HepG2 (cell line): ENCODE data around the gene TKTL2. TPM values are rescaled to one million over a fixed set of nuclear protein-coding genes. Genes with fewer than 3 reads are reported as not detected.
A peak's percentile ranks its signal among the peaks of the same experiment; 100 is the strongest.

Experiments
- CAMTA2 ChIP-seq: sonication (generic); formaldehyde crosslinking; IDR thresholded peaks from 2 replicates; pipeline ENCODE4 v1.4.0; 2020; ENCODE audit warnings: mild to moderate bottlenecking, missing genetic modification reagents, borderline replicate concordance
- CBX1 ChIP-seq: IDR thresholded peaks from one replicate; pipeline ENCODE4 v1.6.1; 2016; ENCODE audit warnings: antibody characterized with exemption, low read depth
- HOXD1 ChIP-seq: sonication (generic); formaldehyde crosslinking; IDR thresholded peaks from 2 replicates; pipeline ENCODE4 v1.5.0; 2020; ENCODE audit warnings: missing genetic modification reagents
- ISL2 ChIP-seq: sonication (generic); formaldehyde crosslinking; IDR thresholded peaks from 2 replicates; pipeline ENCODE4 v1.5.0; 2020; ENCODE audit warnings: missing genetic modification reagents
- KDM2A ChIP-seq: sonication (generic); formaldehyde crosslinking; IDR thresholded peaks from 2 replicates; pipeline ENCODE4 v1.4.0; 2020; ENCODE audit warnings: low read depth, missing genetic modification reagents, borderline replicate concordance
- RAD21 ChIP-seq: fragments of 450-650 bp; formaldehyde crosslinking; IDR thresholded peaks from 2 replicates; pipeline ENCODE4 v1.5.0; 2020; ENCODE audit warnings: mild to moderate bottlenecking
- RAD51 ChIP-seq: fragments of 450-650 bp; IDR thresholded peaks from 2 replicates; pipeline ENCODE4 v1.6.1; 2016; ENCODE audit warnings: borderline replicate concordance
- SPEN ChIP-seq: sonication (generic); formaldehyde crosslinking; IDR thresholded peaks from 2 replicates; pipeline ENCODE4 v1.5.1; 2020; ENCODE audit warnings: low read depth, mild to moderate bottlenecking, missing genetic modification reagents
- WIZ ChIP-seq: sonication (generic); formaldehyde crosslinking; IDR thresholded peaks from 2 replicates; pipeline ENCODE4 v1.5.1; 2020; ENCODE audit warnings: mild to moderate bottlenecking, missing genetic modification reagents
- ZFY ChIP-seq: sonication (generic); formaldehyde crosslinking; IDR thresholded peaks from 2 replicates; pipeline ENCODE4 v1.4.0; 2020; ENCODE audit warnings: missing genetic modification reagents
- ZNF558 ChIP-seq: sonication (generic); formaldehyde crosslinking; IDR thresholded peaks from 2 replicates; pipeline ENCODE4 v1.9.0; 2022; ENCODE audit warnings: mild to moderate bottlenecking, missing genetic modification reagents, borderline replicate concordance
- ZNF563 ChIP-seq: sonication (generic); formaldehyde crosslinking; IDR thresholded peaks from 2 replicates; pipeline ENCODE4 v1.8.0; 2022; ENCODE audit warnings: mild to moderate bottlenecking, moderate library complexity, missing genetic modification reagents
- ZNF709 ChIP-seq: sonication (generic); formaldehyde crosslinking; IDR thresholded peaks from 2 replicates; pipeline ENCODE4 v1.5.0; 2020; ENCODE audit warnings: mild to moderate bottlenecking, missing genetic modification reagents
- polyA plus RNA-seq, 8 experiments: library from polyadenylated mRNA; depleted of rRNA in 3 of 8; stranded (reverse) in 7 of 8; unstranded in 1 of 8; fragments of >200 nt; fragmentation: Illumina TruSeq in 4 of 8; extraction: Trizol in 4 of 8; gene quantifications; 2 replicates each; pipeline versions ENCODE4 v1.2.1 to v1.2.3, GENCODE V29; 2011 to 2016; ENCODE audit warnings: low read depth in 4 of 8, missing spikeins in 1 of 8, mixed read lengths in 1 of 8; ENCODE audit not compliant: insufficient read depth in 1 of 8
- total RNA-seq, 5 experiments: library from RNA; depleted of rRNA; stranded (reverse); fragments of >200 nt; fragmentation: Illumina TruSeq; extraction: Trizol; gene quantifications; 2 replicates each; pipeline ENCODE4 v1.2.3, GENCODE V29; 2016; ENCODE audit warnings: low read depth in 1 of 5
- TF ChIP-seq, protein P1 (sequence below): fragments of 450-650 bp; IDR thresholded peaks from 2 replicates; pipeline ENCODE4 v1.6.1; 2017; ENCODE audit warnings: mild to moderate bottlenecking
- TF ChIP-seq, protein P2 (sequence below): sonication (generic); formaldehyde crosslinking; conservative IDR thresholded peaks from 2 replicates; pipeline ENCODE4 v1.4.0; 2020; ENCODE audit warnings: missing genetic modification reagents
- TF ChIP-seq, protein P3 (sequence below), 2 experiments: IDR thresholded peaks; 2 replicates each; pipeline ENCODE4 v1.6.1; 2011 to 2012; ENCODE audit warnings: low read length in 2 of 2, borderline replicate concordance in 1 of 2, low read depth in 1 of 2, mild to moderate bottlenecking in 1 of 2, moderate library complexity in 1 of 2
- TF ChIP-seq, protein P4 (sequence below): sonication (generic); formaldehyde crosslinking; IDR thresholded peaks from 2 replicates; pipeline ENCODE4 v1.8.0; 2022; ENCODE audit warnings: mild to moderate bottlenecking, missing genetic modification reagents, moderate library complexity

TKTL2 gene
- total and polyA plus RNA-seq, 2 of the 13 experiments (the other 11 are each of a cell fraction or from before 2014, with no cell fraction given), result not detected

DNA sequence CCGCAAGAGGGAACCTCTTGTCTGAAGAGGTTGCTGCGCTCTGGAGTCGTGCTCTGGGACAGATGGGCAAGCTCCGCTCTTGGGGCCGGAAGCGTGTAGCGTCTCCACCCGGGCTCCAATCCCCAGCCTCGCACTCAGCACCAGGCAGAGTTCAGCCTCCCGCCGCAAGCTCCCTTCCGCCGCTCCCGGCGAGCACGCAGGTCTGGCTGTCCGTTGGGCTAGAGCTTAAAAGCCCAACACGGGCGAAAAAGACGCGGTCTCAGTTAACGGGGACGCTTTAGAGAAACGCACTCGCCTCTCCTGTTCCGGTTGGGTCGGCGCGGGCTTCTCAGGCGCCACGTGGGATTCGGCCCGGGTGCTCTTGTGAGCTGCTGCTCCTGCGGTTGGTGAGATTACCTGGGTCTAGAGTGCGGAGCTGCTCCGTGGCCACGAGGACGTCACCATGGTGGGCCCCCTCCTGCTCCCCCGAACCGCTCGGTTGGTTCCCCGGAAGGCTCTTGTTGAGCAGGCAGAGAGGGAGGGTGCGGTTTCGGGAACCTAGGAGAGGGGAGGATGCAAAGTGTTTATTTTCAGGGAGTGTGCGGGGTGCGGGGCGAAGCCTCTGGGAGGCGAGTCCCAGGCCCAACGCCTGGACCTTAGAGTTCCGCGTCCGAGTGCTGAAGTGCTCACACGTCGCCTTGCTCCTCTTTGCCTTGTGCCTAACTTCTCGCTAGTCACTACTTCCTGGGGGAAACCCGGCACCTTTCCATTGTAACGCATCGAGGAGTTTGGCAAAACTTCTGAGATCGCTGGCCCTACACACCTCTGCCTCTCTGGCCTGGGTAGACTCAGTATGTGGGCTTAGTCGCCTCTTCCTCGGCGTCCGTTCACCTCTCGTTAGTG lies 21.0 kb upstream of the TKTL2 start, which contains the start of gene TMA16 (continued):
- TF ChIP-seq, protein P1, sequence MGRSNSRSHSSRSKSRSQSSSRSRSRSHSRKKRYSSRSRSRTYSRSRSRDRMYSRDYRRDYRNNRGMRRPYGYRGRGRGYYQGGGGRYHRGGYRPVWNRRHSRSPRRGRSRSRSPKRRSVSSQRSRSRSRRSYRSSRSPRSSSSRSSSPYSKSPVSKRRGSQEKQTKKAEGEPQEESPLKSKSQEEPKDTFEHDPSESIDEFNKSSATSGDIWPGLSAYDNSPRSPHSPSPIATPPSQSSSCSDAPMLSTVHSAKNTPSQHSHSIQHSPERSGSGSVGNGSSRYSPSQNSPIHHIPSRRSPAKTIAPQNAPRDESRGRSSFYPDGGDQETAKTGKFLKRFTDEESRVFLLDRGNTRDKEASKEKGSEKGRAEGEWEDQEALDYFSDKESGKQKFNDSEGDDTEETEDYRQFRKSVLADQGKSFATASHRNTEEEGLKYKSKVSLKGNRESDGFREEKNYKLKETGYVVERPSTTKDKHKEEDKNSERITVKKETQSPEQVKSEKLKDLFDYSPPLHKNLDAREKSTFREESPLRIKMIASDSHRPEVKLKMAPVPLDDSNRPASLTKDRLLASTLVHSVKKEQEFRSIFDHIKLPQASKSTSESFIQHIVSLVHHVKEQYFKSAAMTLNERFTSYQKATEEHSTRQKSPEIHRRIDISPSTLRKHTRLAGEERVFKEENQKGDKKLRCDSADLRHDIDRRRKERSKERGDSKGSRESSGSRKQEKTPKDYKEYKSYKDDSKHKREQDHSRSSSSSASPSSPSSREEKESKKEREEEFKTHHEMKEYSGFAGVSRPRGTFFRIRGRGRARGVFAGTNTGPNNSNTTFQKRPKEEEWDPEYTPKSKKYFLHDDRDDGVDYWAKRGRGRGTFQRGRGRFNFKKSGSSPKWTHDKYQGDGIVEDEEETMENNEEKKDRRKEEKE, result no peak
- TF ChIP-seq, protein P2, sequence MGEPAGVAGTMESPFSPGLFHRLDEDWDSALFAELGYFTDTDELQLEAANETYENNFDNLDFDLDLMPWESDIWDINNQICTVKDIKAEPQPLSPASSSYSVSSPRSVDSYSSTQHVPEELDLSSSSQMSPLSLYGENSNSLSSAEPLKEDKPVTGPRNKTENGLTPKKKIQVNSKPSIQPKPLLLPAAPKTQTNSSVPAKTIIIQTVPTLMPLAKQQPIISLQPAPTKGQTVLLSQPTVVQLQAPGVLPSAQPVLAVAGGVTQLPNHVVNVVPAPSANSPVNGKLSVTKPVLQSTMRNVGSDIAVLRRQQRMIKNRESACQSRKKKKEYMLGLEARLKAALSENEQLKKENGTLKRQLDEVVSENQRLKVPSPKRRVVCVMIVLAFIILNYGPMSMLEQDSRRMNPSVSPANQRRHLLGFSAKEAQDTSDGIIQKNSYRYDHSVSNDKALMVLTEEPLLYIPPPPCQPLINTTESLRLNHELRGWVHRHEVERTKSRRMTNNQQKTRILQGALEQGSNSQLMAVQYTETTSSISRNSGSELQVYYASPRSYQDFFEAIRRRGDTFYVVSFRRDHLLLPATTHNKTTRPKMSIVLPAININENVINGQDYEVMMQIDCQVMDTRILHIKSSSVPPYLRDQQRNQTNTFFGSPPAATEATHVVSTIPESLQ (CRISPR knock-in tag), result no peak
- TF ChIP-seq, protein P3, sequence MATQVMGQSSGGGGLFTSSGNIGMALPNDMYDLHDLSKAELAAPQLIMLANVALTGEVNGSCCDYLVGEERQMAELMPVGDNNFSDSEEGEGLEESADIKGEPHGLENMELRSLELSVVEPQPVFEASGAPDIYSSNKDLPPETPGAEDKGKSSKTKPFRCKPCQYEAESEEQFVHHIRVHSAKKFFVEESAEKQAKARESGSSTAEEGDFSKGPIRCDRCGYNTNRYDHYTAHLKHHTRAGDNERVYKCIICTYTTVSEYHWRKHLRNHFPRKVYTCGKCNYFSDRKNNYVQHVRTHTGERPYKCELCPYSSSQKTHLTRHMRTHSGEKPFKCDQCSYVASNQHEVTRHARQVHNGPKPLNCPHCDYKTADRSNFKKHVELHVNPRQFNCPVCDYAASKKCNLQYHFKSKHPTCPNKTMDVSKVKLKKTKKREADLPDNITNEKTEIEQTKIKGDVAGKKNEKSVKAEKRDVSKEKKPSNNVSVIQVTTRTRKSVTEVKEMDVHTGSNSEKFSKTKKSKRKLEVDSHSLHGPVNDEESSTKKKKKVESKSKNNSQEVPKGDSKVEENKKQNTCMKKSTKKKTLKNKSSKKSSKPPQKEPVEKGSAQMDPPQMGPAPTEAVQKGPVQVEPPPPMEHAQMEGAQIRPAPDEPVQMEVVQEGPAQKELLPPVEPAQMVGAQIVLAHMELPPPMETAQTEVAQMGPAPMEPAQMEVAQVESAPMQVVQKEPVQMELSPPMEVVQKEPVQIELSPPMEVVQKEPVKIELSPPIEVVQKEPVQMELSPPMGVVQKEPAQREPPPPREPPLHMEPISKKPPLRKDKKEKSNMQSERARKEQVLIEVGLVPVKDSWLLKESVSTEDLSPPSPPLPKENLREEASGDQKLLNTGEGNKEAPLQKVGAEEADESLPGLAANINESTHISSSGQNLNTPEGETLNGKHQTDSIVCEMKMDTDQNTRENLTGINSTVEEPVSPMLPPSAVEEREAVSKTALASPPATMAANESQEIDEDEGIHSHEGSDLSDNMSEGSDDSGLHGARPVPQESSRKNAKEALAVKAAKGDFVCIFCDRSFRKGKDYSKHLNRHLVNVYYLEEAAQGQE (IDR thresholded peaks at IDR 0.05; ENCODE audit: borderline replicate concordance in 1 of 2, low read depth in 1 of 2, low read length in 2 of 2), result peak in 1 of 2 experiments; percentile 30; a peak in 1 of 4 replicates
- peak; percentile 17; the same call in 1 of the 2 replicates for TF ChIP-seq ZNF709 (CRISPR knock-in tag)
- peak; percentile 23; the same call in 1 of the 2 replicates for TF ChIP-seq RAD21 (CRISPR knock-in tag)
- TF ChIP-seq SPEN (CRISPR knock-in tag), result peak; percentile 90
- 0 out of 2 replicates have a peak, but pooled peaks have one; percentile 25 for TF ChIP-seq HOXD1 (CRISPR knock-in tag)
- TF ChIP-seq, protein P4, sequence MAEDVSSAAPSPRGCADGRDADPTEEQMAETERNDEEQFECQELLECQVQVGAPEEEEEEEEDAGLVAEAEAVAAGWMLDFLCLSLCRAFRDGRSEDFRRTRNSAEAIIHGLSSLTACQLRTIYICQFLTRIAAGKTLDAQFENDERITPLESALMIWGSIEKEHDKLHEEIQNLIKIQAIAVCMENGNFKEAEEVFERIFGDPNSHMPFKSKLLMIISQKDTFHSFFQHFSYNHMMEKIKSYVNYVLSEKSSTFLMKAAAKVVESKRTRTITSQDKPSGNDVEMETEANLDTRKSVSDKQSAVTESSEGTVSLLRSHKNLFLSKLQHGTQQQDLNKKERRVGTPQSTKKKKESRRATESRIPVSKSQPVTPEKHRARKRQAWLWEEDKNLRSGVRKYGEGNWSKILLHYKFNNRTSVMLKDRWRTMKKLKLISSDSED (CRISPR knock-in tag), result 0 out of 2 replicates have a peak, but pooled peaks have one; percentile 57
- no peak for TF ChIP-seq CAMTA2 (CRISPR knock-in tag)
- peak; percentile 93 for TF ChIP-seq ZFY (CRISPR knock-in tag)
- TF ChIP-seq KDM2A (CRISPR knock-in tag), result peak; percentile 98
- TF ChIP-seq ZNF558, result peak; percentile 89; the same call in 1 of the 2 replicates
- peak; percentile 93 for TF ChIP-seq CBX1
- peak; percentile 88 for TF ChIP-seq ISL2 (CRISPR knock-in tag)
- TF ChIP-seq ZNF563 (CRISPR knock-in tag), result peak; percentile 85
- peak; percentile 93 for TF ChIP-seq WIZ (CRISPR knock-in tag)
- TF ChIP-seq RAD51, result no peak
